GM21515 (cell line): ENCODE measurements around the gene GRIA1.

Source experiments
- ATAC-seq: cut with Tn5 transposase; IDR thresholded peaks from one replicate; pipeline ENCODE4 v1.9.1; 2021; ENCODE audit not compliant: unreplicated experiment

The GRIA1 gene

GRCh38 chr5:153496835-153497234 is 6.4 kb downstream of the GRIA1 start:
- no peak for ATAC-seq

GRCh38 chr5:153498516-153498915 is 8.0 kb downstream of the GRIA1 start:
- no peak for ATAC-seq

- ATAC-seq, result no peak
Measured at GRCh38 chr5:153500178-153500577, 9.7 kb downstream of the GRIA1 start.

- ATAC-seq, result no peak
Measured at GRCh38 chr5:153504726-153505125, 14.3 kb downstream of the GRIA1 start.

GRCh38 chr5:153508700-153509099 is 18.2 kb downstream of the GRIA1 start:
- no peak for ATAC-seq

GRCh38 chr5:153511622-153512021 is 21.2 kb downstream of the GRIA1 start:
- ATAC-seq, result no peak

- no peak for ATAC-seq
Measured at GRCh38 chr5:153513156-153513555, 22.7 kb downstream of the GRIA1 start.

- no peak for ATAC-seq
Measured at GRCh38 chr5:153515301-153515700, 24.8 kb downstream of the GRIA1 start.

GRCh38 chr5:153516504-153517240 is 26.2 kb downstream of the GRIA1 start:
- ATAC-seq, result no peak

- no peak for ATAC-seq
Measured at GRCh38 chr5:153517241-153517611, 26.8 kb downstream of the GRIA1 start.

- no peak for ATAC-seq
Measured at GRCh38 chr5:153520137-153520536, 29.7 kb downstream of the GRIA1 start.

- no peak for ATAC-seq
Measured at GRCh38 chr5:153520952-153521351, 30.5 kb downstream of the GRIA1 start.

GRCh38 chr5:153523211-153523610 is 32.7 kb downstream of the GRIA1 start:
- no peak for ATAC-seq

GRCh38 chr5:153523831-153524230 is 33.4 kb downstream of the GRIA1 start:
- ATAC-seq, result no peak

- no peak for ATAC-seq
Measured at GRCh38 chr5:153525536-153525935, 35.1 kb downstream of the GRIA1 start.

GRCh38 chr5:153530357-153531143 is 40.1 kb downstream of the GRIA1 start:
- no peak for ATAC-seq

- no peak for ATAC-seq
Measured at GRCh38 chr5:153533546-153533945, 43.1 kb downstream of the GRIA1 start.

GRCh38 chr5:153534102-153534501 is 43.6 kb downstream of the GRIA1 start:
- no peak for ATAC-seq

GRCh38 chr5:153537207-153537606 is 46.7 kb downstream of the GRIA1 start:
- ATAC-seq, result no peak

GRCh38 chr5:153539983-153540382 is 49.5 kb downstream of the GRIA1 start:
- no peak for ATAC-seq

- ATAC-seq, result no peak
Measured at GRCh38 chr5:153542536-153542935, 52.1 kb downstream of the GRIA1 start.

GRCh38 chr5:153543288-153543687 is 52.8 kb downstream of the GRIA1 start:
- ATAC-seq, result no peak
